ENCODE data around the gene LAYN.

Gene LAYN

GRCh38 chr11:111565114-111565720, 24.7 kb downstream of the LAYN start:
- peak; percentile 89 for TF ChIP-seq CTCF (conservative IDR thresholded peaks at IDR 0.05; ENCODE audit: control insufficient read depth, insufficient read depth, low read depth, low read length)
- H3K4me3 ChIP-seq (ENCODE audit: control insufficient read depth, low read depth, low read length): no peak overlapping the region
- DNase-seq (ENCODE audit: low read depth): peak; percentile 78

- TF ChIP-seq CTCF (conservative IDR thresholded peaks at IDR 0.05; ENCODE audit: control insufficient read depth, insufficient read depth, low read depth, low read length): no peak
- DNase-seq (ENCODE audit: low read depth): no peak
- no peak overlapping the region for H3K4me3 ChIP-seq (ENCODE audit: control insufficient read depth, low read depth, low read length)
Measured at GRCh38 chr11:111566324-111566723, 25.8 kb downstream of the LAYN start.

- no peak for TF ChIP-seq CTCF (conservative IDR thresholded peaks at IDR 0.05; ENCODE audit: control insufficient read depth, insufficient read depth, low read depth, low read length)
- H3K4me3 ChIP-seq (ENCODE audit: control insufficient read depth, low read depth, low read length): no peak overlapping the region
- DNase-seq (ENCODE audit: low read depth): no peak
Measured at GRCh38 chr11:111569476-111569875, 29.0 kb downstream of the LAYN start.

- no peak overlapping the region for H3K4me3 ChIP-seq (ENCODE audit: control insufficient read depth, low read depth, low read length)
- peak; percentile 55 for DNase-seq (ENCODE audit: low read depth)
- TF ChIP-seq CTCF (conservative IDR thresholded peaks at IDR 0.05; ENCODE audit: control insufficient read depth, insufficient read depth, low read depth, low read length): no peak
Measured at GRCh38 chr11:111570796-111571195, 30.3 kb downstream of the LAYN start.

GRCh38 chr11:111571829-111572501, 31.4 kb downstream of the LAYN start:
- no peak for TF ChIP-seq CTCF (conservative IDR thresholded peaks at IDR 0.05; ENCODE audit: control insufficient read depth, insufficient read depth, low read depth, low read length)
- peak; percentile 47 for DNase-seq (ENCODE audit: low read depth)

GRCh38 chr11:111572581-111572980, 32.1 kb downstream of the LAYN start:
- TF ChIP-seq CTCF (conservative IDR thresholded peaks at IDR 0.05; ENCODE audit: control insufficient read depth, insufficient read depth, low read depth, low read length): no peak
- no peak overlapping the region for H3K4me3 ChIP-seq (ENCODE audit: control insufficient read depth, low read depth, low read length)
- no peak for DNase-seq (ENCODE audit: low read depth)

More at GRCh38 chr11:111571829-111572501, 31.4 kb downstream of the LAYN start:
- H3K4me3 ChIP-seq (ENCODE audit: control insufficient read depth, low read depth, low read length): no peak overlapping the region
